ENCODE results near the gene CMSS1.

The CMSS1 gene

GRCh38 chr3:99877031-99877579 lies 59.4 kb downstream of the CMSS1 start:
- DNase-seq: no peak

- no peak for DNase-seq
These were observed 60.3 kb downstream of the CMSS1 start for GRCh38 chr3:99878005-99878404.

- no peak for DNase-seq
These were observed 61.6 kb downstream of the CMSS1 start for GRCh38 chr3:99879275-99879674.

GRCh38 chr3:99881121-99881524 lies 63.5 kb downstream of the CMSS1 start:
- DNase-seq: no peak

GRCh38 chr3:99882436-99883137 lies 64.9 kb downstream of the CMSS1 start:
- no peak for DNase-seq

- DNase-seq: no peak
These were observed 65.4 kb downstream of the CMSS1 start for GRCh38 chr3:99883138-99883461.

GRCh38 chr3:99883693-99884092 lies 66.0 kb downstream of the CMSS1 start:
- no peak for DNase-seq

- no peak for DNase-seq
These were observed 66.8 kb downstream of the CMSS1 start for GRCh38 chr3:99884484-99884883.

- DNase-seq: no peak
These were observed 67.4 kb downstream of the CMSS1 start for GRCh38 chr3:99885085-99885484.

- DNase-seq: no peak
These were observed 68.2 kb downstream of the CMSS1 start for GRCh38 chr3:99885851-99886250.

GRCh38 chr3:99891610-99892285 lies 74.1 kb downstream of the CMSS1 start:
- no peak for DNase-seq

- no peak for DNase-seq
These were observed 74.7 kb downstream of the CMSS1 start for GRCh38 chr3:99892332-99892731.

GRCh38 chr3:99895131-99895696 lies 77.6 kb downstream of the CMSS1 start:
- no peak for DNase-seq

- DNase-seq: no peak
These were observed 78.2 kb downstream of the CMSS1 start for GRCh38 chr3:99895703-99896441.

GRCh38 chr3:99896482-99896881 lies 78.8 kb downstream of the CMSS1 start:
- DNase-seq: no peak

GRCh38 chr3:99899603-99900002 lies 81.9 kb downstream of the CMSS1 start:
- no peak for DNase-seq

- no peak for DNase-seq
These were observed 82.6 kb downstream of the CMSS1 start for GRCh38 chr3:99900248-99900647.

GRCh38 chr3:99901200-99901926 lies 83.7 kb downstream of the CMSS1 start:
- DNase-seq: no peak

GRCh38 chr3:99902091-99902490 lies 84.4 kb downstream of the CMSS1 start:
- DNase-seq: no peak

- DNase-seq: no peak
These were observed 86.2 kb downstream of the CMSS1 start for GRCh38 chr3:99903869-99904268.

GRCh38 chr3:99907959-99908544 lies 90.4 kb downstream of the CMSS1 start:
- DNase-seq: no peak

Measured in CD4-positive, alpha-beta T cell treated with Interleukin-17A for 4 hours (primary cell).